ENCODE results near the gene DIAPH2. TPM values are rescaled to one million over a fixed set of nuclear protein-coding genes. Genes with fewer than 3 reads are reported as not detected.

Gene DIAPH2
- total and polyA plus RNA-seq, 2 donors from 2014 or later: 2.1 to 15.0 TPM

GRCh38 chrX:96704629-96705028 lies 20.0 kb downstream of the DIAPH2 start:
- no peaks in the 10 kb centered on the region for H3K9me3 ChIP-seq (ENCODE audit: control insufficient read depth in 2 of 3, insufficient read depth in 1 of 3, low read length in 3 of 3)
- TF ChIP-seq, protein P1, sequence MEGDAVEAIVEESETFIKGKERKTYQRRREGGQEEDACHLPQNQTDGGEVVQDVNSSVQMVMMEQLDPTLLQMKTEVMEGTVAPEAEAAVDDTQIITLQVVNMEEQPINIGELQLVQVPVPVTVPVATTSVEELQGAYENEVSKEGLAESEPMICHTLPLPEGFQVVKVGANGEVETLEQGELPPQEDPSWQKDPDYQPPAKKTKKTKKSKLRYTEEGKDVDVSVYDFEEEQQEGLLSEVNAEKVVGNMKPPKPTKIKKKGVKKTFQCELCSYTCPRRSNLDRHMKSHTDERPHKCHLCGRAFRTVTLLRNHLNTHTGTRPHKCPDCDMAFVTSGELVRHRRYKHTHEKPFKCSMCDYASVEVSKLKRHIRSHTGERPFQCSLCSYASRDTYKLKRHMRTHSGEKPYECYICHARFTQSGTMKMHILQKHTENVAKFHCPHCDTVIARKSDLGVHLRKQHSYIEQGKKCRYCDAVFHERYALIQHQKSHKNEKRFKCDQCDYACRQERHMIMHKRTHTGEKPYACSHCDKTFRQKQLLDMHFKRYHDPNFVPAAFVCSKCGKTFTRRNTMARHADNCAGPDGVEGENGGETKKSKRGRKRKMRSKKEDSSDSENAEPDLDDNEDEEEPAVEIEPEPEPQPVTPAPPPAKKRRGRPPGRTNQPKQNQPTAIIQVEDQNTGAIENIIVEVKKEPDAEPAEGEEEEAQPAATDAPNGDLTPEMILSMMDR (IDR thresholded peaks at IDR 0.05; ENCODE audit: borderline replicate concordance, extremely low read depth, insufficient read depth): no peak
- H3K4me1 ChIP-seq (ENCODE audit: control insufficient read depth in 2 of 3, insufficient read depth in 2 of 3, low read depth in 1 of 3, low read length in 3 of 3): no peaks in the 10 kb centered on the region
- no peak overlapping the region for H3K4me3 ChIP-seq (ENCODE audit: low read length in 3 of 3)
- H3K27ac ChIP-seq (ENCODE audit: low read depth in 2 of 2, low read length in 2 of 2): no peak overlapping the region
- intact Hi-C loops (cut with DNase I): no loop called here
- DNase-seq: no peak
- no peak overlapping the region for H3K9ac ChIP-seq (ENCODE audit: low read length in 3 of 3)
- no peak for FAIRE-seq
- no peaks in the 10 kb centered on the region for H3K27me3 ChIP-seq (ENCODE audit: control insufficient read depth, insufficient read depth, low read length)
- H3K36me3 ChIP-seq (ENCODE audit: control insufficient read depth in 2 of 3, insufficient read depth in 3 of 3, low read length in 3 of 3): no peaks in the 10 kb centered on the region

GRCh38 chrX:96705905-96706304 lies 21.3 kb downstream of the DIAPH2 start:
- Histone ChIP-seq H3K4me3 (ENCODE audit: low read length in 3 of 3) (no peak overlapping the region), H3K9me3 (ENCODE audit: control insufficient read depth in 2 of 3, insufficient read depth in 1 of 3, low read length in 3 of 3) (no peaks in the 10 kb centered on the region), H3K27me3 (ENCODE audit: control insufficient read depth, insufficient read depth, low read length) (no peaks in the 10 kb centered on the region), H3K9ac (ENCODE audit: low read length in 3 of 3) (no peak overlapping the region), H3K36me3 (ENCODE audit: control insufficient read depth in 2 of 3, insufficient read depth in 3 of 3, low read length in 3 of 3) (no peaks in the 10 kb centered on the region), H3K4me1 (ENCODE audit: control insufficient read depth in 2 of 3, insufficient read depth in 2 of 3, low read depth in 1 of 3, low read length in 3 of 3) (no peaks in the 10 kb centered on the region), H3K27ac (ENCODE audit: low read depth in 2 of 2, low read length in 2 of 2) (no peak overlapping the region)
- TF ChIP-seq, protein P1 (IDR thresholded peaks at IDR 0.05; ENCODE audit: borderline replicate concordance, extremely low read depth, insufficient read depth): no peak
- FAIRE-seq (no peak), DNase-seq (no peak)
- intact Hi-C loops (cut with DNase I): no loop called here

DNA sequence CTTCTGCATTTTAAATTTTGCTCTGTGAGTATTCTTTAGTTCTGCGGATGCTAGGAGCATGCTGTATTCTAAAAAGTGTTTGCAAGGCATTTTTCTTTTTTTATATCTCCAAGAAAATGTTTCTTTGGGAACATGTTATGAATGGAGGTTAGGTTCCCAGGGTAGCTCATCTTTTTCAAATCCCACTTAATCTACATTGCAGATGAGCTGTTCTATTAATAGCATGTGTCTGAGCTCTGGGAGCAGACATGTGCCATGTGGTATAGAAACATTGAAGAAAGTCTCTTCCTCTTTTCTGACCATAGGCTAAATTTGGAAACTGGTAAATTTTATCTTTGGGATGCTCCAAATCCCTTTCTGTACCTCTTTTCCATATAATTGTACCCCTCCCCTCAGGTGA lies 23.2 kb downstream of the DIAPH2 start:
- TF ChIP-seq, protein P1 (IDR thresholded peaks at IDR 0.05; ENCODE audit: borderline replicate concordance, extremely low read depth, insufficient read depth): no peak
- Histone ChIP-seq H3K36me3 (ENCODE audit: control insufficient read depth in 2 of 3, insufficient read depth in 3 of 3, low read length in 3 of 3) (no peaks in the 10 kb centered on the region), H3K27me3 (ENCODE audit: control insufficient read depth, insufficient read depth, low read length) (no peaks in the 10 kb centered on the region), H3K4me1 (ENCODE audit: control insufficient read depth in 2 of 3, insufficient read depth in 2 of 3, low read depth in 1 of 3, low read length in 3 of 3) (no peaks in the 10 kb centered on the region), H3K9me3 (ENCODE audit: control insufficient read depth in 2 of 3, insufficient read depth in 1 of 3, low read length in 3 of 3) (no peaks in the 10 kb centered on the region), H3K27ac (ENCODE audit: low read depth in 2 of 2, low read length in 2 of 2) (no peak overlapping the region), H3K4me3 (ENCODE audit: low read length in 3 of 3) (no peak overlapping the region), H3K9ac (ENCODE audit: low read length in 3 of 3) (no peak overlapping the region)
- DNase-seq: no peak
- intact Hi-C loops (cut with DNase I): no loop called here
- FAIRE-seq: no peak

DNA sequence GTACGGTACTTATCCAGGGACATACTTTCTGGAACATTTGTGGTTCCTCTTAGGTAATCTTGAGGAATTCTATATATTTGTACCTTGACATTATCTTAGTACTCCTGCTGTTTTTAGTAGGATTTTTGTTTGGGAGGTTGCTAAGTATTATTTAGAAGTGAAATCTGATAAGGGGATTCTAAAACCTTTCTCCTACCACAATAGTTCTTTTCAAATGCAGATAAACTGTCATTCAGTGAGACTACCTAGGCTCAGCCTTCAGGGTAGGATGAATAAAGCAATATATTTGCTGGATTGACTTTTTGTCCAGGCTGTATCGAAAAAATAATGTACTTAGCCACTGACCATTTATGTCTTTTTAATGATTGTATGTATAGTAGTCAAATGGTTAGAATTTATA lies 25.4 kb downstream of the DIAPH2 start:
- H3K27ac ChIP-seq (ENCODE audit: low read depth in 2 of 2, low read length in 2 of 2): no peak overlapping the region
- FAIRE-seq (no peak), DNase-seq (no peak)
- no peaks in the 10 kb centered on the region for H3K36me3 ChIP-seq (ENCODE audit: control insufficient read depth in 2 of 3, insufficient read depth in 3 of 3, low read length in 3 of 3)
- no peak overlapping the region for H3K4me3 ChIP-seq (ENCODE audit: low read length in 3 of 3)
- TF ChIP-seq, protein P1 (IDR thresholded peaks at IDR 0.05; ENCODE audit: borderline replicate concordance, extremely low read depth, insufficient read depth): no peak
- H3K27me3 ChIP-seq (ENCODE audit: control insufficient read depth, insufficient read depth, low read length): no peaks in the 10 kb centered on the region
- no peaks in the 10 kb centered on the region for H3K9me3 ChIP-seq (ENCODE audit: control insufficient read depth in 2 of 3, insufficient read depth in 1 of 3, low read length in 3 of 3)
- intact Hi-C loops (cut with DNase I): no loop called here
- H3K4me1 ChIP-seq (ENCODE audit: control insufficient read depth in 2 of 3, insufficient read depth in 2 of 3, low read depth in 1 of 3, low read length in 3 of 3): no peaks in the 10 kb centered on the region
- no peak overlapping the region for H3K9ac ChIP-seq (ENCODE audit: low read length in 3 of 3)
